H1 (cell line): ENCODE measurements around the gene POC1B. TPM values are rescaled to one million over a fixed set of nuclear protein-coding genes. Genes with fewer than 3 reads are reported as not detected.

Source experiments
- CTCF ChIA-PET: fragments of 300-600 bp; sonication (Branson Sonifier 250); formaldehyde crosslinking; loops from one replicate; lab custom pipeline; 2021; ENCODE audit not compliant: partially characterized antibody; lab: Charles Lee
- POLR2A ChIA-PET: fragments of 300-600 bp; sonication (Branson Sonifier 250); formaldehyde crosslinking; loops from one replicate; lab custom pipeline; 2021; ENCODE audit warnings: inconsistent platforms; ENCODE audit not compliant: partially characterized antibody; lab: Charles Lee
- DNase-seq, 2 experiments: peaks; one replicate each; pipeline versions ENCODE4 v3.0.0 to v3.0.0-alpha.2; 2010 to 2022; ENCODE audit warnings: low spot score in 2 of 2, low read depth in 1 of 2, mixed read lengths in 1 of 2
- FAIRE-seq: peaks from 2 replicates; lab custom pipeline; 2011; peaks lifted over from hg19 to GRCh38; lab: Jason Lieb, UNC
- H2AFZ ChIP-seq: 2 replicates; pipeline ENCODE4 v1.8.1; 2012; ENCODE audit warnings: low read length, inconsistent platforms
- H2AK5ac ChIP-seq: 2 replicates; pipeline ENCODE4 v1.6.1; 2013; ENCODE audit warnings: low read depth, low read length
- H2BK120ac ChIP-seq: replicated peaks from 2 replicates; pipeline ENCODE3; 2013; ENCODE audit warnings: low read depth, low read length, inconsistent platforms
- H2BK12ac ChIP-seq: 2 replicates; pipeline ENCODE4 v1.6.1; 2013; ENCODE audit warnings: low read depth, low read length
- H2BK15ac ChIP-seq: 2 replicates; pipeline ENCODE4 v1.6.1; 2013; ENCODE audit warnings: low read length
- H2BK20ac ChIP-seq: 2 replicates; pipeline ENCODE4 v1.6.1; 2013; ENCODE audit warnings: low read length
- H2BK5ac ChIP-seq: 2 replicates; pipeline ENCODE4 v1.6.1; 2013; ENCODE audit warnings: low read depth, low read length
- H3K14ac ChIP-seq: 2 replicates; pipeline ENCODE4 v1.6.1; 2013; ENCODE audit warnings: inconsistent platforms; ENCODE audit not compliant: insufficient read length
- H3K18ac ChIP-seq: 2 replicates; pipeline ENCODE4 v1.6.1; 2013; ENCODE audit warnings: low read length; ENCODE audit errors: extremely low read depth
- H3K23ac ChIP-seq: 2 replicates; pipeline ENCODE4 v1.6.1; 2013; ENCODE audit warnings: inconsistent platforms; ENCODE audit not compliant: insufficient read length
- H3K23me2 ChIP-seq: 2 replicates; pipeline ENCODE4 v1.6.1; 2013; ENCODE audit warnings: low read depth, low read length
- H3K27ac ChIP-seq: 2 replicates; pipeline ENCODE4 v1.6.1; 2011; ENCODE audit warnings: low read depth, low read length, inconsistent platforms
- H3K27me3 ChIP-seq, 4 experiments: replicated peaks in 1 of 4; 1 replicate in 1 of 4; 2 replicates in 3 of 4; pipeline versions ENCODE4 v1.6.1 to v1.8.1; 2011 to 2013; ENCODE audit warnings: low read length in 3 of 4, mild to moderate bottlenecking in 3 of 4, inconsistent platforms in 2 of 4, mixed read lengths in 2 of 4, moderate library complexity in 1 of 4; ENCODE audit not compliant: control insufficient read depth in 3 of 4, insufficient read depth in 3 of 4; ENCODE audit errors: extremely low read depth in 1 of 4
- H3K36me3 ChIP-seq, 4 experiments: 2 replicates each; pipeline versions ENCODE4 v1.6.1 to v1.8.1; 2011 to 2013; ENCODE audit warnings: mild to moderate bottlenecking in 4 of 4, low read length in 3 of 4, moderate library complexity in 2 of 4, control low read depth in 1 of 4, inconsistent platforms in 1 of 4; ENCODE audit not compliant: insufficient read depth in 4 of 4, control insufficient read depth in 2 of 4
- H3K4ac ChIP-seq: replicated peaks from 2 replicates; pipeline ENCODE3; 2013; ENCODE audit warnings: low read length, low read depth, mixed read lengths, inconsistent platforms; ENCODE audit not compliant: insufficient read length
- H3K4me1 ChIP-seq, 4 experiments: replicated peaks in 1 of 4; 1 replicate in 1 of 4; 2 replicates in 3 of 4; pipeline versions ENCODE4 v1.6.1 to v1.8.1; 2011 to 2013; ENCODE audit warnings: low read length in 3 of 4, inconsistent platforms in 2 of 4, mixed read lengths in 1 of 4; ENCODE audit not compliant: insufficient read depth in 4 of 4, control insufficient read depth in 3 of 4
- H3K4me2 ChIP-seq, 2 experiments: 2 replicates each; pipeline versions ENCODE4 v1.6.1 to v1.8.1; 2011 to 2013; ENCODE audit warnings: low read depth in 2 of 2, low read length in 2 of 2, control low read depth in 1 of 2, inconsistent platforms in 1 of 2, mild to moderate bottlenecking in 1 of 2; ENCODE audit not compliant: insufficient read depth in 1 of 2
- H3K4me3 ChIP-seq, 4 experiments: fragments of 200-600, 300-600 bp in 1 of 4; sonication (generic), shearing (Covaris generic), sonication (Bioruptor Twin) in 1 of 4; 2 replicates each; pipeline versions ENCODE4 v1.5.1 to v1.8.1; 2011 to 2016; ENCODE audit warnings: low read length in 4 of 4, low read depth in 3 of 4, control low read depth in 2 of 4, inconsistent platforms in 2 of 4, mild to moderate bottlenecking in 2 of 4, mixed read lengths in 1 of 4, moderate library complexity in 1 of 4; ENCODE audit not compliant: insufficient read depth in 2 of 4; ENCODE audit errors: extremely low read depth in 1 of 4
- H3K56ac ChIP-seq: replicated peaks from 2 replicates; pipeline ENCODE3; 2013; ENCODE audit warnings: low read depth, mild to moderate bottlenecking, mixed read lengths, low read length, inconsistent platforms; ENCODE audit not compliant: insufficient read length
- H3K79me1 ChIP-seq: 2 replicates; pipeline ENCODE4 v1.6.1; 2013; ENCODE audit warnings: low read depth, low read length, control low read depth
- H3K79me2 ChIP-seq, 2 experiments: 2 replicates each; pipeline versions ENCODE4 v1.6.1 to v1.8.1; 2012 to 2013; ENCODE audit warnings: low read length in 2 of 2, mild to moderate bottlenecking in 2 of 2, inconsistent platforms in 1 of 2; ENCODE audit not compliant: insufficient read depth in 2 of 2, control insufficient read depth in 1 of 2
- H3K9ac ChIP-seq, 4 experiments: replicated peaks in 1 of 4; 1 replicate in 1 of 4; 2 replicates in 3 of 4; pipeline versions ENCODE4 v1.6.1 to v1.8.1; 2011 to 2013; ENCODE audit warnings: low read depth in 3 of 4, low read length in 3 of 4, control low read depth in 2 of 4, mild to moderate bottlenecking in 2 of 4, moderate library complexity in 2 of 4, inconsistent platforms in 1 of 4; ENCODE audit errors: extremely low read depth in 1 of 4
- H3K9me3 ChIP-seq, 2 experiments: 2 replicates each; pipeline versions ENCODE4 v1.6.1 to v1.8.1; 2012 to 2013; ENCODE audit warnings: mild to moderate bottlenecking in 2 of 2, moderate library complexity in 2 of 2, control low read depth in 1 of 2, inconsistent platforms in 1 of 2, low read depth in 1 of 2, low read length in 1 of 2, mixed read lengths in 1 of 2; ENCODE audit not compliant: insufficient read depth in 2 of 2
- H4K20me1 ChIP-seq, 2 experiments: replicated peaks in 1 of 2; 2 replicates each; pipeline versions ENCODE3 to v1.8.1; 2011 to 2013; ENCODE audit warnings: inconsistent platforms in 2 of 2, low read length in 2 of 2, mild to moderate bottlenecking in 1 of 2; ENCODE audit not compliant: insufficient read depth in 2 of 2, control insufficient read depth in 1 of 2
- H4K5ac ChIP-seq: 2 replicates; pipeline ENCODE4 v1.6.1; 2013; ENCODE audit warnings: low read length, low read depth, mixed read lengths, inconsistent platforms; ENCODE audit not compliant: insufficient read length
- H4K8ac ChIP-seq: 2 replicates; pipeline ENCODE4 v1.8.0; 2013; ENCODE audit warnings: mild to moderate bottlenecking, moderate library complexity, low read length, inconsistent platforms; ENCODE audit not compliant: insufficient read depth; ENCODE audit errors: extremely low read depth
- H4K91ac ChIP-seq: replicated peaks from 2 replicates; pipeline ENCODE3; 2013; ENCODE audit warnings: low read length, mixed read lengths, inconsistent platforms; ENCODE audit not compliant: insufficient read length
- EP300 ChIP-seq, 2 experiments: IDR thresholded peaks; 1 replicate in 1 of 2; 2 replicates in 1 of 2; pipeline ENCODE4 v1.6.1; 2011 to 2012; ENCODE audit warnings: low read depth in 2 of 2, low read length in 2 of 2, mild to moderate bottlenecking in 2 of 2, borderline replicate concordance in 1 of 2, inconsistent platforms in 1 of 2, moderate library complexity in 1 of 2
- RNF2 ChIP-seq: fragments of 200-900, 300-1000 bp; sonication (generic); IDR thresholded peaks from 2 replicates; pipeline ENCODE4 v1.7.1; 2016; ENCODE audit warnings: borderline replicate concordance, low read depth, mild to moderate bottlenecking, antibody characterized with exemption, low read length; ENCODE audit not compliant: poor library complexity, severe bottlenecking; ENCODE audit errors: missing control alignments
- WGBS, 2 experiments: shearing (Covaris generic) in 1 of 2; methylation state at CpG; one replicate each; pipeline versions ENCODE4 v1.1.6 to v1.1.7; 2013 to 2015; ENCODE audit warnings: low lambda C conversion rate in 2 of 2, mixed read lengths in 2 of 2, inconsistent platforms in 1 of 2, low coverage in 1 of 2, missing lambda C conversion rate in 1 of 2; ENCODE audit not compliant: insufficient replicate concordance in 2 of 2, insufficient coverage in 1 of 2, insufficient read length in 1 of 2; ENCODE audit errors: extremely low coverage in 1 of 2, missing lambda C conversion rate in 1 of 2; 5-methylcytosine and 5-hydroxymethylcytosine counted together
- polyA plus RNA-seq, 7 experiments: library from polyadenylated mRNA; depleted of rRNA in 3 of 7; stranded (reverse) in 5 of 7; unstranded in 2 of 7; fragments of >200 nt in 5 of 7; fragments of 200-250 nt in 2 of 7; gene quantifications; 1 replicate in 5 of 7; 2 replicates in 1 of 7; 4 replicates in 1 of 7; pipeline versions ENCODE4 v1.2.1 to v1.2.3, GENCODE V29; 2011 to 2013; ENCODE audit warnings: missing spikeins in 2 of 7, mixed read lengths in 2 of 7
- total RNA-seq: library from RNA; stranded (reverse); fragmentation: NEBNext Ultra II Directional; extraction: Animal tissue kit (Norgen Biotek cat#: 25700); gene quantifications from 2 replicates; pipeline ENCODE4 v1.2.1, GENCODE V29; 2021

POC1B gene
- total and polyA plus RNA-seq, 2 of the 8 experiments (the other 6 are each of a cell fraction or from before 2014, with no cell fraction given) = 7.5 to 16.3 TPM

GRCh38 chr12:89370850-89371249 lies 155.0 kb downstream of the POC1B start:
- Histone ChIP-seq H2AFZ (no peak overlapping the region), H2AK5ac (no peak overlapping the region), H4K5ac (no peak overlapping the region), H3K27ac (no peak overlapping the region), H3K9ac (no peak overlapping the region), H4K20me1 (no peaks in the 10 kb centered on the region), H2BK15ac (no peak overlapping the region), H3K14ac (no peak overlapping the region), H3K9me3 (no peaks in the 10 kb centered on the region), H3K18ac (no peak overlapping the region), H4K91ac (no peak overlapping the region), H2BK12ac (no peak overlapping the region), H2BK120ac (no peak overlapping the region), H2BK5ac (no peak overlapping the region), H3K4me2 (no peak overlapping the region), H3K23me2 (no peaks in the 10 kb centered on the region), H3K4me1 (peaks cover 0 to 4% (median 0%) of the 10 kb centered on the region in 4 experiments; a peak in 1 of 7 replicates), H4K8ac (no peak overlapping the region), H3K4me3 (no peak overlapping the region), H3K79me2 (no peaks in the 10 kb centered on the region), H2BK20ac (no peak overlapping the region), H3K23ac (no peak overlapping the region), H3K79me1 (no peaks in the 10 kb centered on the region), H3K56ac (no peak overlapping the region), H3K27me3 (no peaks in the 10 kb centered on the region), H3K36me3 (no peaks in the 10 kb centered on the region), H3K4ac (no peak overlapping the region)
- ChIA-PET CTCF (interaction anchor here (1.0 kb wide), 1 partner anchor 100 kb away, joined by 4 read pairs; no protein-coding TSS in a partner anchor), POLR2A (interaction anchor here (0.6 to 2.2 kb wide), 2 partner anchors 14 to 18 kb away, joined by 3 to 11 read pairs; partner anchors contain the start of gene DUSP6)
- WGBS, 2 experiments = 90% methylated on average over 7 of the region's 7 CpGs; no CpG with 5 or more reads in 1 of the 2 experiments
- no peak for FAIRE-seq
- no peak for TF ChIP-seq RNF2
- TF ChIP-seq EP300 (IDR thresholded peaks at IDR 0.05; ENCODE audit: borderline replicate concordance in 1 of 2, low read depth in 2 of 2, low read length in 2 of 2) = peak in 1 of 2 experiments; percentile 46; a peak in 1 of 3 replicates
- no peak for DNase-seq
